NCI-H345 treated with DMSO at 0.1 percent for 48 hours (cell line): ENCODE measurements around the gene MYL12B.
"Not testable (repeated sequence)": the region's sequence is repeated elsewhere in the genome, so short reads cannot be mapped to it uniquely, and the experiment has no call there.

Experiments used
- DNase-seq: peaks from one replicate; lab custom pipeline; 2025; ENCODE audit not compliant: unreplicated experiment; lab: John Stamatoyannopoulos, UW

MYL12B gene

DNA sequence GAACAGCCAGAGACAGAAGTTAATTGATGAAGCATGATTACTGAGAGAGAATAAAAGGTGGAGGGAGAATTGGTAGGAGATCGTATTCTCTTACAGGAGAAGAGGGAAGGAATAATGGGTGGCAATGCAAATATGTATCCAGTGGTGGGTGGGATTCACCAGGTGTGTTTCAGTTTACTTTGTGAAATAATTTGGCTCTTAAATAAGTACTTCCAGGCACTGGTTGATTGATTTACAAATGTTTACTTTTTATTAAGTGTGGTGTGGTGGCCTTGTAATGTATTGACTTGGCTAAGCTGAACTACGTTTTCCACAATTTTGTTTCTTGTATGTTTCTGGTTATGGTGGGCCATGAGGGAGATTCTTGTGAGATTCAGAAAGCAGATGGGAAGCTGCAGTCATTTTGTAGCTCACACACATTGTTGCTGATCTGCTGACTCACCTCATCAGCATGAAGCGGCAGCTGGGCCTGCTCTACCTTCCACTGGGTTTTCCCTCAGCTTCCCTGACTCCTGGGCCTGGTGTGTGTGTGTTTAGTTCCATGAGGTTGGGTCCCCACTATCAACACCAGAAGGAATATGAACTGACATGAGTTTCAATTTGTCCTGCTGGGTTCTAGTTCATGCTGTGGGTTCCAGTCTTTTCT lies 32.6 kb downstream of the MYL12B start:
- no peak for DNase-seq

DNA sequence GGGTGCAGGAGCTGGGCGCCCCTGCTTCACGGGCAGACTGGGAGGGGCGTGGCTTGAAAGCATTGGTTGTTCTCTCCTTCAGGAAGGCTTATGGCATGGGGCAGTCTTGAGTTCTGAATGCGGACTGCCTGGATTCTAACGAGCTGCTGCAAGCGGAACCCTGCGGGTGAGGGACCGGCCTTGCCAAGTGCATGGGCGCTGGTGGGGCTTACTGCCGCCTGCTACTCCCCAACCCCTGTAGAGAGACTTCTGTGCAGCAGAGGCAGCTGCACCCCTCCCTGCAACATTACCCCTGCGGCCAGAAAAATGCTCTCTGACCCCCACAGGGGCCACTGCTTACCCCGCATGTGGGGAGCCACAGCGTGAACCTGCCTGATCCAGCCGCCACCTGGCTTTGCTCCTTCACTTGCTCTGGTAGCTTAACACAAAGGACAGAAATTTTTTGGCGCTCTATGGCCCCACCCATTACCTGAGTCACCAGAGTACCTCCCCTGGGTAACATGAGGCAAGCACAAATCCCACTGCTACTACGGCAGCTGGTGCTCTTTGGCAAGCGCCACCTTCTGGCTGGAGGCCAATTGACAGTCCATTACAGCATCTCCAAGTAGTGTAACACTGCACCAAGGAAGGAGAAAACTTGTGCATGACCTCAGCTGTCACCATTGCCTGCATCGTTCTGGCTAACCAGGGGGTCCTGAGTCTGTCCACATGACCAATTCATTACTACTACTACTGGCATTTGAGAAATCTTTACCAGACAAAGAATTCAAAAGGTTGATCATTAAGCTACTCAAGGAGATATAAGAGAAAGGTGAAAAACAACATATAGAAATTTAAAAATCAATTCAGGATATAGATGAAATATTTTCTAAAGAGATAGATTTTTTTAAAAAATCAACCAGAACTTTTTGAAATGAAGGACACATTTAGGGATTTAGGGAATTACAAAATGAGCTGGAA lies 35.4 kb downstream of the MYL12B start:
- DNase-seq: peak; percentile 46

DNA sequence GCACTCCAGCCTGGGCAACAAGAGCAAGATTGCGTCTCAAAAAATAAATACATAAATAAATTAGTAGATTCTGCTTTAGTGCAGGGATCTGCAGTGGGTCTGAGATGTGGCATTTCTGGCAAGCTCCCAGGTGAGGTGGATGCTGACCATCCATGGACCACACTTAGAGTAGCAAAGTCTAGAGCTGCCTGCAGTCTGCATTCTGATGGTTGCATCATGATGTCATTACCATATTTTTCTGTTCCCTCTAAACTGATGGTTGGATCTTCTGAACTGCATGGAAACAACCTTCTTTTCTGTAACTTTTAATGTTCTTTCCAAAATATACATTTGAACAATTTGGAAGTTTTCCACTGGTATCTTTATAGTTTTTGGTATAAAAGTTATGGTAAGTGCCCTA lies 42.9 kb downstream of the MYL12B start:
- DNase-seq: no peak

DNA sequence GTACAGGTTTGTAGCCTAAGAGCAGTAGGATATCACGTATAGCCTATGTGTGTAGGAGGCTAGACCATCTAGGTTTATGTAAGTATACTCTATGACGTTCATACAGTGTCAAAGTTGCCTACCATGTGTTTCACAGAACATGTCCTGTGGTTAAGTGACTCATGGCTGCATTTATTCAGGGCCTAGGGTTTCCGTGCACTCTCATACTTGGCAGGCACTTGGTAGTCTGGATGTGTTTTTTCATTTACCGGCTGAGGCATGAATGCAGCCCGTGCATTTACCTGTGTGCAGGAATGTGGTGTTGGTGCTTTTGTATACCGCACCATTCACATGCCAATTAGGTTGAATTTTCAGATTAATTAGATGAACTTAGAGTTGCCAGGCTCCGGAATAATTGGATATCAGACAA lies 43.4 kb downstream of the MYL12B start:
- DNase-seq: no peak

DNA sequence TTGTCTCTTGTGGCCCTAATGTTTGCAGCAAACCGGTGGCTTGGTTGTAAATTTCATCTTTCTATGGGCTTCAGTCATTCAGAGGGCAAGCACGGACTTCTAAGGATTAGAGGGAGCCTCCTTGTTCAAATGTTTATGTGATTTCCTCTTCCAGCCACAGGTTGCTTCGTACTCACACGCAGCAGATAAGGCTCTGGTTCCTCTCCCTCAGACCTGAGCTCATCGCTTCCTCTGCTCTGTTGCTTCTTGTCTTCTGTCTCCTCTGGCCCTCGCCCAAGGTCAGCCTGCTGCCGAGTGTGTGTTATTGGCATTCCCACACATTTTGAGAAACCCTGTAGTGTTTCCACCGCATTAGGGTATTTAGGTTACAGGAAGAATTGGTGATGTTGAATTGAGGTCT lies 44.0 kb downstream of the MYL12B start:
- DNase-seq: no peak

DNA sequence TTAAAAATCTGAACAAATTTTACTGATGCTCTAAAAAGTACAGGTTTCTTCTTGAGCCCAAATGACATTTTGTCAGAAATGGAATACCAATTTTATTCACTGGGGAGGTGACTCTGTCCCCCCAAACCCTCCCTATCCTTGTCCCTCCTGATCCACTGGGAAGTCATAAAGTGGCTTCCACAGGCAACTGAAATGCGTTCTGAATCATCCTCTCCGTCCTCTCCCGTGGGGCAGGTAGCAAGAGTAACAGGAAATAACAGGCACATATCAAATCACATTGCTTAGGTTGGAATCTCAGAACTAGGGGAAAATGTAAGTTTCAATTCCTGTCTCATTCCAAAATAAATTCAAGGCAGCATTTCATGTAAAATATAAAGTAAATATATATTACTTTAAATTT lies 44.5 kb downstream of the MYL12B start:
- DNase-seq: no peak

DNA sequence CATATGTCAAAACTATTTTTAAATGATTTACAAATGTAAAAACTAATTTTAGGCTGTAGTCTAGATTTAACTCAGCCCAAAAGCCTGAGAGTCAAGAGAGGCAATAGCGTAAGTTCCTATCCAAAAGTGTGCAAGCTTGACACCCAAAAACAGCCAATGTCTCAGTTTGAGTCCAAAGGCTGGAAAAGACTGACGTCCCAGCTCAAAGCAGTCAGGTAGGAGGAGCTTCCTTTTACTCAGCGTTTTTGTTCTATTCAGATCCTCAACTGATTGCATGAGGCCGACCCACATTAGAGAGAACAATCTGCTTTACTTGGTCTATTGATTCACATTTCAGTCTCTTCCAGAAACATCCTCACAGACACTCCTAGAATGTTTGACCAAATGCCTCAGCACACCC lies 51.8 kb downstream of the MYL12B start:
- DNase-seq: no peak

DNA sequence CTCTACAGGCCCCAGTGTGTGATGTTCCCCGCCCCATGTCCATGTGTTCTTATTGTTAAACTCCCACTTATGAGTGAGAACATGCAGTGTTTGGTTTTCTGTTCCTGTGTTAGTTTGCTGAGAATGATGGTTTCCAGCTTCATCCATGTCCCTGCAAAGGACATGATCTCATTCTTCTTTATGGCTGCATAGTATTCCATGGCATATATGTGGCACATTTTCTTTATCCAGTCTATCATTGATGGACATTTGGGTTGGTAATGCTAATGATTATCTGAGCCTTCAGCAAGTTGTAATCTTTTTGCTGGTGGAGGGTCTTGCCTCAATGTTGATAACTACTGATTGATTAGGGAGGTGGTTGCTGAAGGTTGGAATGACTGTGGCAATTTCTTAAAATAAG lies 53.4 kb downstream of the MYL12B start:
- not testable (repeated sequence) for DNase-seq

DNA sequence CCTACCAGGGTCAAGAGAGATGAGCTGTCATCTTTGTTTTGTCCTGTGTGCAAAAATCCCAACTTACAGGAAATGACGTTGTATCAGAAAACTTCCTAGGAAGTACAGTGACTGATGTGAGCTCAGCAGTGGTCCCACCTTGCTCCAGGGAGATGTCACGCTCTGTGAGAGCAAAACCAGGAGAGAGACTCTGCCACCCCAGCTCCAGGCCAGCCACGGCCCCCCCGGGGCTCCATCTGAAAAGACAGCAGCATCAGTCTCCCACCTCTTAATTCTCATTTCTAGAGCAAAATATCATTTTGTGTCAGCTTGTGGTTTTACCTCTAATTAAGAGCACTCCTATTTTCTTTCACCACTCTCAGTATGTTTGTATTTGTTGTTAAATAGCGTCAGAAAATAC lies 57.5 kb downstream of the MYL12B start:
- DNase-seq: no peak

DNA sequence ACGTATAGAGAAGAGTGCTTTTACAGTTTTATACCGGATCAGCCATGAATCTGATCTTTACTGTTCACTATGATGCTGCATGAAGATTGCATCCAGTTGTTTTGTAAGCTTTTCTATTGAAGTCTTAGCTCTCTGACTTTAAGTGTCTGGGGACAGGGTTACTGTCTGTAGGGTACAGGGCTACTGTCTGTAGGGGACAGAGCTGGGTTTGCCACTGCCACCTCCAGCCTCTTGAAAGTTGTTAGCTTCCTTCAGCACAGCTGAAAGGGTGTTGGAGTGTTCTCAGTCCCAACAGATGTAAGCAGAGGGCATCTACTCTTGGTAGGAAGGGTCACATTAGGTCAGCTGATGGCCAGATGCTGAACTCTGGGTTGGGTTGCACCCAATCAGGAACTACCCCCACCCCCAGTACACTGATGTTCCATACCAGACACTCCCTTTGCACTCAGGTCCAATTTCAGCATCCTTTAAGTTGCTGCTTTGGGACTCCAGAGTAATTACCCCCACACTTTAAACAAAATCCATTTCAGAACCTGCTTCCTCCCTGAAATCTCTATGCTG lies 58.0 kb downstream of the MYL12B start:
- no peak for DNase-seq

DNA sequence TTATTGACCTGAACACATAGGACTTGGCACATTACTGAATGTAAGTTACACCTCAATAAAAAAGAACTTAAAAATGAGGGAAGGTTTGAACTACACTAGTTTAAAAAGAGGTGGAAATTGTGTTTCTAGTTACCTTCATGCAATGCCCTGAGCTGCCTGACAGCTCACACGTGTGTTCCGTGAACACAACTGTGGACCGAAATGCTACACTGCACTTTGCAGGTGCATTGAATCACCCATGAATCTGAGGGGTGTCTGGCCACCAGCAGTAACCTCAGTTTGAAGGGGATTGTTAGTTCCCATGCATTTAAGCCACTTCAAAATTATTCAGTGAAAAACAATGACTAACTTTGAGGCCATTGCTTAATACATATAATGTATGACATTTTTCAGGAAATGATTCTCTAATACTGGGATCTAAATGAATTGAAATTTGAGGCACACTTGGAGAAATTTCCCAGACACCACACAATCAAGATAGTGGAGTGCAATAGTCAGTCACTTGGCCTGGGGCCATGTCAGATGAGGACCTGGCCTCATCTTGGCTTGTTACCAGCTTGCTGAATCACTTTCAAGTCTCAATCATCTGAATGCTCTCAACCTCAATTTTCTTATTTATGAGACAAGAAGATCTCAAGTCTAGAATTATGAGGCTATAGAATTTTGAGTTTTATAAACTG lies 59.3 kb downstream of the MYL12B start:
- no peak for DNase-seq

DNA sequence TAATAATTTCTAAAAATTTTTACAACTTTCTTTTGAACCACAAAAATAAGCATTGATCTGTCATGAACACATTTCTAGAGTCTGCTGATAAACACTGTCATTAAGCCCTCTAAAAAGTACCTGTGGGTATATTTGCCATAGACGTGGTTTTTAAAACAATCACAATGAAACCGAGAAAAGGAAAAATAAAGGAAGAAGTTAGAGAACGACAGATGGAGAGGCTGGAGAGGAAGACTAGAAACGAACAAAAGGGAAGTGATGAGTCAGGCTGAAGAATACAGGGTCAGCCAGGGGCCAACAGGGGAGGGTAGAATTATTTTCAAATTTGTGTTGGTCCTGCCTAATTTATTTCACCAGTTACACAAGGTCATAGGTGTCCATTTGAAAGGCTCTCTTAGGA lies 62.0 kb downstream of the MYL12B start:
- DNase-seq: no peak
